Esophagus squamous epithelium (tissue), 4 donors: ENCODE data around the gene ADGRG4.

Source experiments
- CTCF ChIP-seq, 6 experiments: fragments of 450-650 bp in 4 of 6; fragments of 200-600 bp in 2 of 6; sonication (generic) in 2 of 6; IDR thresholded peaks; one replicate each; pipeline ENCODE4 v1.5.1; 2016 to 2019; ENCODE audit warnings: antibody characterized with exemption in 6 of 6, mild to moderate bottlenecking in 4 of 6, moderate library complexity in 4 of 6
- POLR2A ChIP-seq, 4 donors: fragments of 450-650 bp; IDR thresholded peaks; one replicate each; pipeline ENCODE4 v1.6.1; 2017; ENCODE audit warnings: antibody characterized with exemption in 4 of 4, mild to moderate bottlenecking in 4 of 4, moderate library complexity in 3 of 4

- TF ChIP-seq CTCF (IDR thresholded peaks at IDR 0.05), result no peak
- no peak for TF ChIP-seq POLR2A (IDR thresholded peaks at IDR 0.05)
These were observed 125.2 kb downstream of the ADGRG4 start for GRCh38 chrX:136425996-136426395.
